ENCODE data around the gene ARHGAP1. TPM values are rescaled to one million over a fixed set of nuclear protein-coding genes. Genes with fewer than 3 reads are reported as not detected.
A peak's percentile ranks its signal among the peaks of the same experiment; 100 is the strongest.

ARHGAP1 gene
- total RNA-seq, 1 donor from 2014 or later = 58.2 TPM

DNA sequence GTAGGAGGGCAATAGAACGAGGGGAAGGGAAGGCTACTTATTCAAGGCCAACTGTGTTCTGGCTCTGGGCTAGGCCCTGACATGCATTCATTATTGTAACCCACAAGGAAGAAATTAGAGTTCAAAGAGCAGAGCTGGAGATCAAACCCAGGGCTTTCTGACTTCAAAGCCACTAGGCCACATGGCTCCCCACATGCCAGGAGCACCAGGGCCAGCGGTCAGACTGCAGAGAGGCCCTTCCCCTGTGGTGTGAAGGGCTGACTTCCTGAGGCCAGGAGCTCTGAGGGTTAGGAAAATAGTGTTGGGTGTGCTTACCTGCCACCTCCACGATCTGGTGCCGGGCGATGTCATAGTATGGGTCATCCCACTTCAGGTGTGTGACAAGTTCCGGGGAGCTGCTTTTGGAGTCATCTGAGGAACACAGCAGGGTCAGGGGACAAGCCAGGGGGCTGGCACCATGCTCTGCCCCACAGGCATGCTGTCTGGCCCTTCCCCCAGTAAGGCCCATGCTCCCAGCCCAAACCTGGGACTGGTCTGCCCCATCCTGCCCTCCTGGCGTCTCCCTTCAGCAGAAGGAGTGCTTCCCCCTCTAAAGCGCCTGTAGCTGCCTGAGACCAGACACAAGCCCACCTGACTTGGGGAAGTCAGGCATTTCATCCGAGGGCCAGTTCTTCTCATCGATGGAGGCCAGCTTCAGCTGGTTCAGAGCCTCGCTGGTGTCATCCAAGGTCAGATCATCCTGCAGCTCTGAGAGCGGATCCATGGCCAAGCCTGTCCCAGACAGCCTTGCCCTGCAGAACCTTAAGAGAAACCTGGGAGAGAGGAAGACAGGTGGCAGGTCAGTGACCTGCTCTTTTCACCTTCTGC, 4.8 kb downstream of the ARHGAP1 start:
- TF ChIP-seq CTCF (conservative IDR thresholded peaks at IDR 0.05) = no peak
- H3K4me1 Mint-ChIP-seq (ENCODE audit: unreplicated experiment) = peaks cover 26% of the 10 kb centered on the region

DNA sequence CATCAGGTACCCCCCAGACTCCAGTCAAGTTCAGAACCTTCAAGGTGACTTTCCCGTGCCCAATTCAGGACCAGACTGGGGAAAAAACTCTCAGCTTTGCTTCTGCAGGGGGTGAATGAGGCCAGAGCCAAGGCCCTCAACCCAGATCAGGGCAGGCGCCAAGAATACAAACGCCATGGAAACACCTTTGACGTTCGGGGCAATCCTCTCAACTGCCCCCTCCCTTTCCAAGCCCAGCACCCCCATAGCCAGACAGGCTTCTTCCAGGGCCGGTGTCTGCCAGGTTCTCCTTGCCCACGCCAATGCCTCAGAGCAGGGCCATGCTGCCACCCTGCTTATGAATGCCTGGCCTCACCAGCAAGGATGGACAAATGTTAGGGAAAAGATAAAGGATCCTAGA, 5.8 kb downstream of the ARHGAP1 start:
- peak overlapping the region; percentile 84 for H3K27ac Mint-ChIP-seq
- no peak for TF ChIP-seq CTCF (conservative IDR thresholded peaks at IDR 0.05)

More for the DNA sequence above, 4.8 kb downstream of the ARHGAP1 start:
- peak overlapping the region; percentile 53 for H3K27ac Mint-ChIP-seq
- H3K36me3 Mint-ChIP-seq = peaks cover 2% of the 10 kb centered on the region
- no peak for DNase-seq (ENCODE audit: extremely low spot score, unreplicated experiment)
- no peaks in the 10 kb centered on the region for H3K27me3 Mint-ChIP-seq
- H3K9me3 Mint-ChIP-seq = no peaks in the 10 kb centered on the region
- H3K4me3 Mint-ChIP-seq = no peak overlapping the region

DNA sequence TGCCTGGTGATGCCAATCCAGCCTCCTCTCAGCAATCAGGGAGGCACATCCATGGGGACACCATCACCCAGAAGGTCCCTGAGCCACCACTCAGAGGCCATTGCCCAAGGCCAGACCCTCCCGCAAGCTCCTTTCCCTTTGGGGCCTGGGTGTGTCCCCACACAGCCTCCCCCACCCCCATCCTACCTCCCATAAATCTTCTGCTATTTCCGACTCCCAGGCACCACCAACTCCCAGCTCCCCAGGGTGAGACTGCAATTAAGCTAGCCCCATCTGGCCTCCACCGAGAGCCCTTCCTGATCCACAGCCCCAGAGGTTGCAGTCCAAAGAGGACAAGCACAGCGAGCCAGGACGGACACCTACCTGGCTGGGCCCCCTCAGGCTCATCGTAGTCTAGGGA, 6.3 kb downstream of the ARHGAP1 start:
- DNase-seq (ENCODE audit: extremely low spot score, unreplicated experiment) = no peak
- no peaks in the 10 kb centered on the region for H3K9me3 Mint-ChIP-seq
- peaks cover 21% of the 10 kb centered on the region for H3K4me1 Mint-ChIP-seq (ENCODE audit: unreplicated experiment)
- no peaks in the 10 kb centered on the region for H3K27me3 Mint-ChIP-seq
- H3K36me3 Mint-ChIP-seq = peaks cover 6% of the 10 kb centered on the region
- H3K27ac Mint-ChIP-seq = peak overlapping the region; percentile 84
- peak overlapping the region; percentile 49 for H3K4me3 Mint-ChIP-seq
- no peak for TF ChIP-seq CTCF (conservative IDR thresholded peaks at IDR 0.05)

More for the DNA sequence above, 5.8 kb downstream of the ARHGAP1 start:
- H3K4me1 Mint-ChIP-seq (ENCODE audit: unreplicated experiment) = peaks cover 24% of the 10 kb centered on the region
- no peak overlapping the region for H3K4me3 Mint-ChIP-seq
- no peak for DNase-seq (ENCODE audit: extremely low spot score, unreplicated experiment)
- H3K36me3 Mint-ChIP-seq = peaks cover 4% of the 10 kb centered on the region
- no peaks in the 10 kb centered on the region for H3K27me3 Mint-ChIP-seq
- H3K9me3 Mint-ChIP-seq = no peaks in the 10 kb centered on the region

- TF ChIP-seq CTCF (conservative IDR thresholded peaks at IDR 0.05) = no peak
- Mint-ChIP-seq H3K4me1 (ENCODE audit: unreplicated experiment) (peaks cover 16% of the 10 kb centered on the region), H3K36me3 (peaks cover 7% of the 10 kb centered on the region), H3K27me3 (no peaks in the 10 kb centered on the region), H3K27ac (peak overlapping the region; percentile 84), H3K9me3 (no peaks in the 10 kb centered on the region), H3K4me3 (no peak overlapping the region)
- DNase-seq (ENCODE audit: extremely low spot score, unreplicated experiment) = no peak
Measured at GRCh38 chr11:46693597-46694012, 6.8 kb downstream of the ARHGAP1 start.

DNA sequence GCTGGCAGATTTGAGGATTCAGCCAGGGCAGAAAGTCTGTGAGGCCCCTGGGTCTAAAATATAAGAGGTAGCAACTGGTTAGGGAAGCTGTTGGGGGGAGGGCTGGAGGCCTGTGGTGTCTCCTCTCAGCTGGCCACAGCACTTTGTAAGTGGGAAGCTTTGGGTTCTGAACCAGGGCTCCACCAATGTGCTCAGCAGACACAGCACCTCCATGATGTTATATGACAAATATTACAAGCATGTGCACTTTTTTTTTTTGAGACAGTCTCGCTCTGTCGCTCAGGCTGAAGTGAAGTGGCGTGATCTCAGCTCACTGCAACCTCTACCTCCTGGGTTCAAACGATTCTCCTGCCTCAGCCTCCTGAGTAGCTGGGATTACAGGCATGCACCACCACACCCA, 8.0 kb downstream of the ARHGAP1 start:
- no peak for TF ChIP-seq CTCF (conservative IDR thresholded peaks at IDR 0.05)
- Mint-ChIP-seq H3K4me3 (no peak overlapping the region), H3K36me3 (peaks cover 7% of the 10 kb centered on the region), H3K27ac (no peak overlapping the region), H3K4me1 (ENCODE audit: unreplicated experiment) (peaks cover 9% of the 10 kb centered on the region), H3K27me3 (no peaks in the 10 kb centered on the region), H3K9me3 (no peaks in the 10 kb centered on the region)
- DNase-seq (ENCODE audit: extremely low spot score, unreplicated experiment) = no peak
